Measurements from ENCODE around the gene SORD.

- no peak for TF ChIP-seq CTCF (IDR thresholded peaks at IDR 0.05; ENCODE audit: extremely low read depth in 1 of 2, insufficient read depth in 1 of 2, low read depth in 1 of 2, low read length in 2 of 2)
- TF ChIP-seq JUN (IDR thresholded peaks at IDR 0.05; ENCODE audit: borderline replicate concordance, insufficient read depth, insufficient read length, low read depth), result no peak
- no peak for TF ChIP-seq POLR2AphosphoS5 (IDR thresholded peaks at IDR 0.05; ENCODE audit: insufficient read depth, low read depth, low read length)
- no peak for TF ChIP-seq POLR2A (IDR thresholded peaks at IDR 0.05; ENCODE audit: low read depth, low read length)
- no peak for TF ChIP-seq MAX (IDR thresholded peaks at IDR 0.05; ENCODE audit: insufficient read depth, insufficient read length)
These were observed 93.0 kb downstream of the SORD start for GRCh38 chr15:45116006-45116481.

All from endothelial cell of umbilical vein (primary cell).